ENCODE measurements around the gene PARP1.

The PARP1 gene

DNA sequence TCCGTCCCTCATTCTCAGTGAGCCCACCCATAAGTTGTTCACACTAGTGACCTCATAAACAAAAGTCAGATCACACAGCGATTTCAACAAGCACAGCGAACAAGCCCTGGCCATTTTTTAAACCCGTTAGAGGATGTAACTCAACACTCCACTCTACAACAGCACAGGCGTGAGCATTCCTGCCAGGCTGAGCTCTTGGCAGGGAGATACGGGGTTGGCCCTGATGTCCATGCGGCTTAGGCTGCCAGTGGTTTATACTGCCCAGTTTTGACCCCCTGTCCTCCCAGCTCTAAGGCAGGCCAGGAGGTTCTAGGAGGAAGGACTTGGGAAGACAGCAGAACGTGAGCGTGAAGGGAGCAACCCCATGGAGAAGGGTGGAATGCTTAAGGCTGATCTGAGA lies 35.0 kb downstream of the PARP1 start:
- DNase-seq: no peak

- DNase-seq: no peak
Observed at GRCh38 chr1:226371866-226372490, 35.9 kb downstream of the PARP1 start.

GRCh38 chr1:226371027-226371694 lies 36.7 kb downstream of the PARP1 start:
- DNase-seq: no peak

GRCh38 chr1:226370144-226370923 lies 37.6 kb downstream of the PARP1 start:
- DNase-seq: no peak

- no peak for DNase-seq
Observed at GRCh38 chr1:226369110-226369509, 38.8 kb downstream of the PARP1 start.

- DNase-seq: no peak
Observed at GRCh38 chr1:226366290-226366689, 41.6 kb downstream of the PARP1 start.

GRCh38 chr1:226365831-226366231 lies 42.1 kb downstream of the PARP1 start:
- peak; percentile 7 for DNase-seq

GRCh38 chr1:226364901-226365565 lies 42.9 kb downstream of the PARP1 start:
- DNase-seq: no peak

DNA sequence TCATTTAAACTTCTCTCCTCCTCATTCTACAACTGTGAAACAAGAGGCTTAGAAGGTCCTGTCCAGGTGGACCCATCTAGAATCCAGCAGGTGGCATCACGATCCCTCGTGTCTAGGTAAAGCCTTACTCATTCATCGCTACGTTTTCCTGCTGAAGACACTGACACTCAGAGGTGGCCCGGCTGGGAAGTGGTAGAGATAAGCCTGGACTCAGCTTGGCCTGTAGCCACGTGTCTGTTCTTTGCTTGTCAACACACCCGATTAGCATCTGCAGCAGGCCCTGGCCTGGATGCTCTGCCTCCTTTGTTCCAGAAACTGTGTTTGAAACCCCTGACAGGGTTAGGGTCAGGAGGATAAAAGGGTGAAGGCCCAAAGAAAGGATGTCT lies 43.4 kb downstream of the PARP1 start:
- no peak for DNase-seq

DNA sequence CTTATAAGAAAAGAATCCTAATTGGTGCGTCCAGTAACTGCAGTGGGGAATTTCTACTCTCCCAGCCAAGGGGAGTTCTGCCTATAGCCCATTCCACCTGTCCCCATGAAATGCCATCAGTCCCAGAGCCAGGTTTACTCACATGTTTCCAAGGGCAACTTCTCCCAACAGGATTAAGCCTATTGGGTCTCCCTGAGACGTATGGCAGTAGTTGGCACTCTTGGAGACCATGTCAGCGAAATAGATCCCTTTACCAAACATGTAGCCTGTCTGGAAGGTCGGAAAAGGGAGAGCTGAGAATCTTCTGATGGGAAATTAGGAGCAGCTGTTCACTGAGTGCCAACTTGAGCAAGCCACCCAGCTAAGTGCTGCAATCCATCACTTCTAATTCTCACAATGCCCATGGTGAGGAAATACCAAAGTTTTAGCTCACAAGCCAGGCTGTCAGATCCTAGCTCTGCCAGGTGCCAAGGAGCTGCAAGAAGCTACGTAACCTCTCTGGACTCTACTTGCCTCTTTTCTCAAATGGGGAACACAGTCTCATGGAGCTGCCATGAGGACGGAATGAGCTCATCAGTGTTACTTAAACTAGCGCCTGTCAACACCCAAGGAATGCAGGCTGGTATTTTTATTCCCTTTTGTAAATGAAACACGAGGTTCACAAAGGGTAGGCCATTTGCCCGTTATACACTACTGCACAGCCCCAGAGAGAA lies 43.9 kb downstream of the PARP1 start:
- DNase-seq: no peak

GRCh38 chr1:226362891-226363447 lies 44.9 kb downstream of the PARP1 start:
- no peak for DNase-seq

DNA sequence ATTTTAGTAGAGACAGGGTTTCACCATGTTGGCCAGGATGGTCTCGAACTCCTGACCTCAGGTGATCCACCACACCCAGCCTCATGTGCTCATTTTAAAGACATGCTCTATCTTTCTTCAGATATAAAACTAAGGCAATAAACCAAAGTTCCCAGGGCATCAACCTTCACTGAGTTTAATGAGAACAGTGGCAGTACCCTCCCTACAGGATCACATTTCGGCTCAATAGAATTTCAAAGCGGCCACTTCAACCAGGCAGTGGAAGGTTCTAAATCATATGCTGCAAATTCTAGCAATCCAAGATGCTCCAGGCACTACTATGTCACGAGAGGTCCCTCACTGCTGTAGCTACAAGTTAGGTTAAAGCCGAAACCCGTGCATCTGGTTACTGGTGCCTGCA lies 45.5 kb downstream of the PARP1 start:
- no peak for DNase-seq

DNA sequence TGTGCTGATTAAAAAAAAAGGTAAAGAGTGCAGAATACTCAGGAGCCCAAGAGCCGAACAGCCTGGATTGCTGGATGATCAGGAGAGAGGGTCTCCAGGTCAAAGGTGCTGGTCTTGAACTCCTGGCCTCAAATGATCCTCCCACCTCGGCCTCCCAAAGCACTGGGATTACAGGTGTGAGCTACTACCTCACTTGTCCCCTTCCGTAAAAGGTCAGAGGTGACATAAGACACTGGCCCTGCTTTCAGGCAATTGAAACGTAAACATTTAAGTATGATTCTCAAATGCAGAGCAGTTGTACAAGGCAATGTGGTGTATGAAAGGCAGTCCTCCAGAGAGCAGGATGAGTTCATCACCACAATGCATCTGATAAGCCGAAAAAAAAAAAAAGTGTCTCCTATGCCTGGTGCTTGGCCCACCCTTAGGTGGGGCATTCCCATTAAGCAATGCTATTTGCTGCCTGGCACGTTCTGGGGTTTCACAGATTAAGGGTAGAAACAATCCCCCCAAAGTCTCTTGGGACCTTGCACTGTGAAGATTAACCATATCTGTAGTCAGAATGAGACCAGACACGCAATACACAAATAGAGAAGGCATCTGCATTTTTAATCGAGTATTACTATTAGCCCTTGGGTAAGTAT lies 47.7 kb downstream of the PARP1 start:
- DNase-seq: no peak

DNA sequence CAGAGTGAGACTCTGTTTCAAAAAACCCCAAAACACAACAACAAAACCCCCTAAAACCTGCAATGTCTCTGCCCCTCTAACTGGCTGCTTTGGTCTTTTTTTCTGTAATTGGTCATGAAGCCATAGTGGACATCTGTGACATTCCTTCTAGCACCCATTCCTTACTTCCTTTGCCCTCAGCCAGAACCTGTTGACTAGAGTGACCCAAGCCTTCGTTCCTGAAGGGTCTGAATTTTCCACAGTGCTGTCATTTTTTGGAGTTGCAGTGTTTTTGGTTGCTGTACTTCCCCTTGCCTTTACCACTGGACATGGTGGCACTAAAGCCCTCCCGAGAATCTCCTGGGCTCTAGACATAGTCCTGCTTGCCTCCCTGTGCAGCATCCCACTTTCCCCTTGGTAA lies 50.5 kb downstream of the PARP1 start:
- no peak for DNase-seq

GRCh38 chr1:226355669-226356551 lies 52.0 kb downstream of the PARP1 start:
- DNase-seq: no peak

DNA sequence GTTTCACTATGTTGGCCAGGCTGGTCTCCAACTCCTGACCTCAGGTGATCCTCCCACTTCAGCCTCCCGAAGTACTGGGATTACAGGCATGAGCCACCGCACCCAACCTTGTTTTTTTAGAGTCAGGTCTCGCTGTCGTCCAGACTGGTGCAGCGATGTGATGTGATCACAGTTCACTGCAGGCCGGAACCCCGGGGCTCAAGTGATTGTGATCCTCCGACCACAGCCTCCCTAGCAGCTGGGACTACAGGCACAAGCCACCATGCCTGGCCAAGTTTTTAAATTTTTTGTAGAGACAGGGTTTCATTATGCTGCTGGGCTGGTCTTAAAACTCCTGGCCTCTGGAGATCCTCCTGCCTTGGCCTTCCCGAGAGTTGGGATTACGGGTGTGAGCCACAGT lies 52.9 kb downstream of the PARP1 start:
- DNase-seq: no peak

- no peak for DNase-seq
Observed at GRCh38 chr1:226353698-226354525, 54.0 kb downstream of the PARP1 start.

DNA sequence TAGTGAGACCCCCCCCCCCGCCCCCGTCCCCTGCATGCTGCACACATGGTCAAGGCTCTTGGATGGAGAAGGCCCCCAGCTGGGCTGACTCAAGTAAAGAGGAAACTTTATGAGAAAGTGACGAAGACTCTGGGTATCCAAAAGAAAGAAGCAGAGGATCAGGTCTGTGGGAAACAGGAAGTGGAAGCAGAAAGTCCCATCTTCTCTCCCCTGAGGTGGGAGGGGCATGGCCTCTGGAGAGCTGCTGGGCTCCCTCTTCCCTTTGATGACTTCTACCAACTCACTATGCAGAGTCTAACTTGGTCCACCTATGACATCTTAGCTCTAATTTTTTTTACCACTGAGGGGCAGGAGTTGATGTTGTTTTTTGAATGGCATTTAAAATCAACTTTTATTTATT lies 56.2 kb downstream of the PARP1 start:
- no peak for DNase-seq

DNA sequence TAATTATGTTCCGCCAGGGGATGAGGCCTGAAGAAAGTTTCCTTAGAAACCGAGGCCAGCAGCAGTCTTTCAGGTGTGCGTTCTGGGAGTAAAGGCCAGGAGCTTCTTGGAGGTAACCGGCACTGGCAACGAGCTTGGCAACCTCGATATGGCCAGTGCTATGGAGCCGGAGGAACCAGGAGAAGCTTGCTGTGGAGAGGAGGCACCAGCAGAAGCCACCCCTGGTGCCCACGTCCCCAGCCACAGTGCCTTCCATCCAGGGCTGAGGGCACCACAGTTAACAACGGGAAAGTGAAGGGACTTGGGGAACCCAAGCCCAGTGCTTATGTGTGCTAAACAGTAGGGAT lies 57.4 kb downstream of the PARP1 start:
- no peak for DNase-seq
